Measurements from ENCODE around the gene PWWP2B.

Gene PWWP2B

DNA sequence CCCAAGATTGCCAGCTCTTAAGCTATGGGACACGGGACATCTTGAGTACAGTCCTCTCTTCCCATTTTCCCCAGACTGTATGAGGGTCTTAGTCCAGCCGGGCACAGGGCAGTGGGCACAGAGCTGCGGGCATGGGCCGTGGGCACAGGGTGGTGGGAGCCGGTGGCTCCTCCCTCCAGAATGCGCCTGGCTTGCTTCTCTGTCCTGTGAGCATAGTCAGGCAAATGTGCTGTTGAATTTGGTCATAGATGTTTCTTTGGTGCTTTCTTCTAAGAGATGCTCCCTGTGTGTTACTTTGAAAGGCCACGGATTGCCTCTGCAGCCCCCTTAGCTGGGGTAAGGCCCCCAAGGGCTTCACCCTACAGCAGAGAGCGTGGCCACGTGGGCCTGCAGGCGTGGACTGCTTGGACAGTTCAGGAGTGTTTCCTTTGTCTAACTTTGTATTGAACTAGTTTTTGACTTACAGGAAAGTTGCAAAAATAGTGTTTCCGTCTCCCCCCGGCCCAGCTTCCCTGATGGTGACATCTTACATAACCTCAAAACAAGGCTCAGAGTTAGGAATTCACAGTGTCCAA is 40.3 kb upstream of the PWWP2B start:
- no peak overlapping the region for H2AFZ ChIP-seq (ENCODE audit: low read depth, low read length)
- H3K27me3 ChIP-seq (ENCODE audit: insufficient read depth, low read length) = no peaks in the 10 kb centered on the region
- peaks cover 2% of the 10 kb centered on the region for H3K36me3 ChIP-seq (ENCODE audit: insufficient read depth, low read length)
- H3K4me3 ChIP-seq (ENCODE audit: low read length) = no peak overlapping the region
- H3K9me3 ChIP-seq (ENCODE audit: low read length) = no peaks in the 10 kb centered on the region
- H3K4me1 ChIP-seq (ENCODE audit: insufficient read depth, low read length) = no peaks in the 10 kb centered on the region

DNA sequence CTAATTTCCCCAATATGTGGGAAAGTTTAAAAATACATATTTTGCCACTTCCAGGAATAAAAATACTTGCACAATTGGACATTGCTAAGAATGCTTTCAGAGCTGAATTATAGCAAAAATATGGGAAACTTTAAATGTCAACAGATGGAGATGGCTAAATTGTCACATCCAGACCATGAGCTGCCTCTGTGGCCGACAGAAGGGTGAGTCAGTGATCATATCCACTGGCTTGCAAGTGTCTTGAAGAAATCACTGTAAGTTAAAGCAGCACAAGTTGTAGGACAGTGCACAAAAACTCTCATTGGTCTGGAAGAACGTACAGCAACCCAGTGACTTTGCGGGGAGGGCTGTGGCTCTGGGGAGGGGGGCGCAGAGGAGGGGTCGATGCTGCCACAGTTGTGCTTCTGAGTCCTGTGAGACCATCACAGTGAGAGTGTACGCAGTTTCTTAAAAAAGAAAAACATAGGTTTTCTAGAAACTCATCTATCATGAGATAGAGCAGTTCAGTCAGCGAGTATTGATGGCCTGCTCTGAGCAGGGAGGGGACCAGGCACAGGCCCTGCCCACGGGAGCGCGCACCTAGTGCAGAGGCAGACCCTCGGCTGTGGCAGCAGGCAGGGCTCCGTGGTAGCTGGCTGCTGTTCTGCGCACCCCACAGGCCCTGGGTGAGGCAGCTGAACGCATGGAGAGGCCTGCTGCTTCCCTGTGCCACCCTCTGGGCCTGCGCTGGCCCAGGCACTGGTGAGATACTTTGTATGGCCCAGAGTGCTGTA is 39.5 kb upstream of the PWWP2B start:
- H2AFZ ChIP-seq (ENCODE audit: low read depth, low read length) = no peak overlapping the region
- H3K27me3 ChIP-seq (ENCODE audit: insufficient read depth, low read length) = no peaks in the 10 kb centered on the region
- H3K4me3 ChIP-seq (ENCODE audit: low read length) = no peak overlapping the region
- no peaks in the 10 kb centered on the region for H3K9me3 ChIP-seq (ENCODE audit: low read length)
- H3K36me3 ChIP-seq (ENCODE audit: insufficient read depth, low read length) = peaks cover 7% of the 10 kb centered on the region
- no peaks in the 10 kb centered on the region for H3K4me1 ChIP-seq (ENCODE audit: insufficient read depth, low read length)

DNA sequence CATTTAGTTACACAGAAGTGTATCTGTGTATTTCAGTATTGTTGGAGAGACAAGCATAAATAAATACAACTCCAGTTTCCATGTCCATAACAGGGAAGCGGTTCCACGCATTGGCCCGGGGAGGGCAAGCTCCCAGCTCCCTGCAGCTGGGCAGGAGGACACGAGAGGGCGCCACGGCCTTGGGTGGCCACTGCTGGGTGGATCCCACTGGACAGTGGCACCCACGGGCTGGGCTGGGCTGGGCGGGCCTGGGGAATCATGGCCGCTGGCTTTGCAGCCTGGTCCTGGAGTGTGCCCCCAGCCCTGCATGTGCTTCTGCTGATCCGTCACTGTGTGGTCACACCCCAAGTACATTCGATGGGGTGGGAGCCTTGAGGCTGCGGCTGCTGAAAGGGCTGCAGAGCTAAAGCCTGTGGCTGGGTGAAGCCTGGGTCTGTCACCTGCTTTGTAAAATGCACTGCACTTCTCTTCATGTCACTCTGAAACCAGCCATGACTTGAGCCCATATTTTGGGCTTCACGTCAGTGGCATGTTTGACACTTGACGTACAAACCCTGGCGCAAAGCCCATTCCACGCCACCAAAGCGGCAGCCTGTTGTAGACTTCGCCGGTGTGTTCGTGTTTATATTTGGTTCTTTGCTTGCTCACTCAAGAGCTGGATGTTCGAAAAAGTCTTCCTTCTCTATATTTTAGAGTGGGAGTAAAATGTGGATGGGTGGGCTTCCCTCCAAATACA is 37.5 kb upstream of the PWWP2B start:
- no peaks in the 10 kb centered on the region for H3K9me3 ChIP-seq (ENCODE audit: low read length)
- no peaks in the 10 kb centered on the region for H3K4me1 ChIP-seq (ENCODE audit: insufficient read depth, low read length)
- peaks cover 10% of the 10 kb centered on the region for H3K36me3 ChIP-seq (ENCODE audit: insufficient read depth, low read length)
- H3K27me3 ChIP-seq (ENCODE audit: insufficient read depth, low read length) = no peaks in the 10 kb centered on the region
- no peak overlapping the region for H3K4me3 ChIP-seq (ENCODE audit: low read length)
- no peak overlapping the region for H2AFZ ChIP-seq (ENCODE audit: low read depth, low read length)

DNA sequence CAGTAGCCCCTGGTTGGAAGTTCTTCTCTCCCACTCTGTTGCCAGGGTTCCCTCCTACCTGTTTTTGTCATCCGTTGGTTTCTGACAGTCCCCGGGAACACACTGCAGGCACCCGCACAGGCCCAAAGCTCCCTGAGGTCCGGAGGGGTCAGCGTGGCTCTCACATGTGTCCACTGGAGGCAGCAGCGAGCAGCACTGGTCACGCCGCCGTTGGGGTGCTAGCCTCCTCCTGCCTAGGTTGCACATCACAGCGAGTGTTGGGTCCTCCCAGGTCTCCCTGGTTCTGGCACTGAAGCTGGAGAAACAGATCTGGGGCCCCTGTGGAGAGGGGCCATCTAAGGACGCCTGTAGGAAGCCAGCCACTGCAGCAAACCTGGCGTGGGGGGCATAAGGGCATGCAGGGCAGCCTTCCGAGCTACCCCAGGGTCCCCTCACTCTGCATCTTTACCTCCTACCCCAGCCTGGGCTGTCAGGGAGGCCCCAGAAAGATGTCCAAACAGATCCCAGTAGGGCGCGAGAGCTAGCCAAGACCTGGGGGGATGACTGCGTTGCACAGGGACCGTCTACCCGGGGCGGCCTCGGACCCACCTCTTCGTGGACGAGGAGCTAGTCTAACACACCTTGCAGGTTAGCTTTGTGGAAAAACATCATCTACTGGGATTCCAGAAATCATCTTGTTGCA is 36.1 kb upstream of the PWWP2B start:
- H3K4me3 ChIP-seq (ENCODE audit: low read length) = no peak overlapping the region
- peaks cover 12% of the 10 kb centered on the region for H3K36me3 ChIP-seq (ENCODE audit: insufficient read depth, low read length)
- no peaks in the 10 kb centered on the region for H3K27me3 ChIP-seq (ENCODE audit: insufficient read depth, low read length)
- H2AFZ ChIP-seq (ENCODE audit: low read depth, low read length) = no peak overlapping the region
- H3K9me3 ChIP-seq (ENCODE audit: low read length) = no peaks in the 10 kb centered on the region
- H3K4me1 ChIP-seq (ENCODE audit: insufficient read depth, low read length) = no peaks in the 10 kb centered on the region

DNA sequence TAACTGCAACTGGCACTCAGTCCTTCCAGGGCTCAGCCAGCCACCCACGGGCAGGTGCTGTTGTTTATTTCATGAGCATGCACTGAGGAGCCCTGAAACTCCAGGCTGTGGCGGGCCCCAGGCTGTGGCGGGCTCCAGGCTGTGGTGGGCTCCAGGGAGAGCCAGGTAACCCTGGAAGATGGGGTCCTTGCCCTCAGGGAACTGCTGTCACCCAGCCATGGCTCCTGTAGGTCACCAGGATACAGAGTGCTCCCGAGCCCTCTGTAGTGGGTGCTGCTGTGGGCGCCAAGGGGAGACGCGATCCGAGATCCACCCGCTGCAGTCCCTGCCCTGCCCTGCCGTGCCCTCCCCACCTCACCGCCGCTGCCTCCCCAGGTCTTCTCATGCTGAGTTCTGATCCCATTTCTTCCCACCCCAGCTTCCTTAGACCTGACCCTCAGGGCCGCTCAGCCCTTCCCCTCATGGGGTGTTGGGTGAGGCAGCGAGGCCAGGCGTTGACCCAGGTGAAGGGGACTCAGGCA is 35.4 kb upstream of the PWWP2B start:
- no peaks in the 10 kb centered on the region for H3K9me3 ChIP-seq (ENCODE audit: low read length)
- no peaks in the 10 kb centered on the region for H3K27me3 ChIP-seq (ENCODE audit: insufficient read depth, low read length)
- H3K4me1 ChIP-seq (ENCODE audit: insufficient read depth, low read length) = no peaks in the 10 kb centered on the region
- no peak overlapping the region for H2AFZ ChIP-seq (ENCODE audit: low read depth, low read length)
- peaks cover 19% of the 10 kb centered on the region for H3K36me3 ChIP-seq (ENCODE audit: insufficient read depth, low read length)
- H3K4me3 ChIP-seq (ENCODE audit: low read length) = no peak overlapping the region

DNA sequence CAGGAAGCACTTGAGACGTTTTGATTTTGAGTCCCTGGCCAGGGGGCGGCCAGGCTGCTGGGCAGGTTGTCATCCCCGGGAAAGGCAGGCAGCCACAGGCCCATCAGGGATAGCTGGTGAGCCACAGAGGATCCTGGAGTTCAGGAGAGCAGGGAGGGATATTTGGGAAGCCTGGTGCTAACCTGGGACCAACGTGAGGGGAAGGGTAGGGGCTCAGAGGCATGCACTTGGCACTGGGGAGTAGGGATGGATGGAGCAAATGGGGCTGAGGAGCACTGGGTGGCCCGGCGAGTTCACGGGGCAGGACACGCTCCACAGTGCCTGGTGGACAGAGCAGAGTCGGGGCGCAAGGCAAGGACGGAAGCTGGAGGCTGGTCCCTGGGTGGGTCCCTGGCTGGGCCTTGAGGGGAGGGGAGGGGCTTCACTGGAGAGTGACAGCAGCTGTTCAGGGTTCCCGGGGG is 34.8 kb upstream of the PWWP2B start:
- Histone ChIP-seq H3K36me3 (ENCODE audit: insufficient read depth, low read length) (peaks cover 24% of the 10 kb centered on the region), H3K27me3 (ENCODE audit: insufficient read depth, low read length) (no peaks in the 10 kb centered on the region), H3K9me3 (ENCODE audit: low read length) (no peaks in the 10 kb centered on the region), H2AFZ (ENCODE audit: low read depth, low read length) (no peak overlapping the region), H3K4me3 (ENCODE audit: low read length) (no peak overlapping the region), H3K4me1 (ENCODE audit: insufficient read depth, low read length) (no peaks in the 10 kb centered on the region)

DNA sequence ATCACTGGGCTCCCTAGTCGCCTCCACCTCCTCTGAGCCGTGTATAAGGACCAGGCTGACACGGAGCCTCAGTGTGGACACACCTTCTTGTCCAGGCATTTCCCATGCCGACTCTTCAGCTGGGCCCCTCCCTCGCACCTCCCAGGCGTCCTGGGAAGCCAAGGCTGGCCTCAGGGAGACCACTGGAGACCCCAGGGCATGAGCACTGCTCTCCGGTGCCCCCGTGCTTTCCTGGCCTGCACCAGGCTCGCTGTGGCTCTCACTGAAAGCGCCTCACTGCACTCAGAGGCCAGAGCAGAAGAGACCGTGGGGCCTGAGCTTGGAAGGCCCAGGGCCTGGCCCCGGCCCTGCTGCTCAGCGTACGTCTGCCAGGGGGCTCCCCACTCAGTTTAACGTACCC is 33.6 kb upstream of the PWWP2B start:
- no peak overlapping the region for H3K4me3 ChIP-seq (ENCODE audit: low read length)
- no peaks in the 10 kb centered on the region for H3K4me1 ChIP-seq (ENCODE audit: insufficient read depth, low read length)
- no peak overlapping the region for H2AFZ ChIP-seq (ENCODE audit: low read depth, low read length)
- no peaks in the 10 kb centered on the region for H3K27me3 ChIP-seq (ENCODE audit: insufficient read depth, low read length)
- no peaks in the 10 kb centered on the region for H3K9me3 ChIP-seq (ENCODE audit: low read length)
- peaks cover 24% of the 10 kb centered on the region for H3K36me3 ChIP-seq (ENCODE audit: insufficient read depth, low read length)

DNA sequence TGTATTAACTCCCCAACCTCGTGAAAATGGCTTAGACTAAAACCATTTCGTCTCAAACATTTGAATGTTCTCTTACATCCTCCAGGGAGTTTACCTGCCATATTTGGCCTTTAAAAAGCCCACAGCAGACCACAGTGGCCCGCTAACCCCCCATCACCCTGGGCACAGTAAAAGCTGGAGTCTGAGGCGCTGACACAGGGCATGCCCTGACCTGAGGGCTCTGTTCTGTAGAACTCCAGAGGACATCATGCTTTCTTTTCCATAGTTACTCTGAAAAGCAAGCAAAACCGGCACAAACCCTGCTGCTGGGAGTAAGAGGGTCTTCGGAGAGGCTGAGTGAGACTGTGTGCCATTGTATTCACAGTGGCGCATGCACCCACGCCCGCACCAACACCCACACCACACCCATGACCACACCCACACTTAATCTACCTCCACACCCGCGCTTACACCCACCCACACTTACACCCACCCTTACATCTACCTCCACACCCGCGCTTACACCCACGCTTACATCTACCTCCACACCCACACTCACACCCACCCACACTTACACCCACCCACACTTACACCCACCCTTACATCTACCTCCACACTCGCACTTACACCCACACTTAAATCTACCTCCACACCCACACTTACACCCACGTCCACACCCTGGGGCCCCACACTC is 32.9 kb upstream of the PWWP2B start:
- Histone ChIP-seq H3K9me3 (ENCODE audit: low read length) (no peaks in the 10 kb centered on the region), H3K27me3 (ENCODE audit: insufficient read depth, low read length) (no peaks in the 10 kb centered on the region), H3K4me3 (ENCODE audit: low read length) (no peak overlapping the region), H3K4me1 (ENCODE audit: insufficient read depth, low read length) (no peaks in the 10 kb centered on the region), H3K36me3 (ENCODE audit: insufficient read depth, low read length) (peaks cover 24% of the 10 kb centered on the region), H2AFZ (ENCODE audit: low read depth, low read length) (no peak overlapping the region)

DNA sequence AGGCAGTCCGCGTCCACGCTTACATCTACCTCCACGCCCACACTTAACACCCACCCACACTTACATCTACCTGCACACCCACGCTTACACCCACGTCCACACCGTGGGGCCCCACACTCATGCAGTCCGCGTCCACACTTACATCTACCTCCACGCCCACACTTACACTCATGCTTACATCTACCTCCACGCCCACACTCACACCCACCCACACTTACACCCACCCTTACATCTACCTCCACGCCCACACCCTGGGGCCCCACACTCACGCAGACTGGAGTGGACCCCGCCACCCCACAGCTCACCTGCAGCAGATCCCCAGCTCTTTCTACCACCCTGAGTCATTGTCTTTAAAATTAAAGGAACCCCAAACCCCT is 32.4 kb upstream of the PWWP2B start:
- H3K36me3 ChIP-seq (ENCODE audit: insufficient read depth, low read length) = peaks cover 24% of the 10 kb centered on the region
- no peaks in the 10 kb centered on the region for H3K27me3 ChIP-seq (ENCODE audit: insufficient read depth, low read length)
- H3K9me3 ChIP-seq (ENCODE audit: low read length) = no peaks in the 10 kb centered on the region
- H3K4me1 ChIP-seq (ENCODE audit: insufficient read depth, low read length) = no peaks in the 10 kb centered on the region
- no peak overlapping the region for H3K4me3 ChIP-seq (ENCODE audit: low read length)
- H2AFZ ChIP-seq (ENCODE audit: low read depth, low read length) = no peak overlapping the region

DNA sequence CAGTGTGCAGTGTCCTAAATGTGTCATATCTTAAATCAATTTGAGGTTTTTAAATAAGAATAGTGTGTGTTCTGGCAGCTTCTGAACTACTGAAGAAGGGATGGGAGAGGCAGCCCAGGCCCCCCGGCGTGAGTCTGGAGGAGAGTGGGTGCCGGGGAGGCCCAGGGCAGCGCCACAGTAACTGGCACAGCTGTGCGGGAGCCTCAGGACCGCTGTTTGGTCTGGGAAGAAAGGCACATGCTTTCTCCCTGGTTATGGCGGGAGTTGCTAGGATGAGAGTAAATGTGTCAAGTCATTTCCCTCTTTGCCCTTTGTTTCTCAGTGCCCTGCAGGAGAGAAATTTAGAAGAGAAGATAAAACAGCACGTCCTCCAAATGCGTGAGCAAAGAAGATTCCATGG is 31.9 kb upstream of the PWWP2B start:
- Histone ChIP-seq H3K4me1 (ENCODE audit: insufficient read depth, low read length) (no peaks in the 10 kb centered on the region), H3K27me3 (ENCODE audit: insufficient read depth, low read length) (no peaks in the 10 kb centered on the region), H3K4me3 (ENCODE audit: low read length) (no peak overlapping the region), H3K9me3 (ENCODE audit: low read length) (no peaks in the 10 kb centered on the region), H2AFZ (ENCODE audit: low read depth, low read length) (no peak overlapping the region), H3K36me3 (ENCODE audit: insufficient read depth, low read length) (peaks cover 24% of the 10 kb centered on the region)

DNA sequence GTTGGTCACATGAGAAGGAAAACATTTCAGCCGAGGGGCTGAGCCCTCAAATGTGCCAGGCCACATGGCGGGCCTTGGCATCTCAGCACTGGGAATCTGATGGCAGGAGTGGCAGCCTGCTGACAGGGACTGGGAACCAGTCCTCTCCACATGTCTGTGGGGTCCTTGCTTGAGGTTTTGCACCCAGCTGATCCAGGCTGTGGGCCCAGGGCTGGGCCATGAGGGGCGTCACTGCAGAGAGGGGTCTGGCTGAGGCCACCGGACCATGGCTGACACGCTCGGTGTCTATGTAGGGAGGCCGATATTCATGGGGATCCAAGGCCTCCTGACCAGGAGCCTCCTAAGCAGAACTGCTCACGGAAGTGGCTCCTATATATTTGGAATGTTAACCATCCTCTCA is 31.0 kb upstream of the PWWP2B start:
- H3K36me3 ChIP-seq (ENCODE audit: insufficient read depth, low read length) = peaks cover 24% of the 10 kb centered on the region
- no peaks in the 10 kb centered on the region for H3K9me3 ChIP-seq (ENCODE audit: low read length)
- no peak overlapping the region for H2AFZ ChIP-seq (ENCODE audit: low read depth, low read length)
- no peaks in the 10 kb centered on the region for H3K4me1 ChIP-seq (ENCODE audit: insufficient read depth, low read length)
- H3K27me3 ChIP-seq (ENCODE audit: insufficient read depth, low read length) = no peaks in the 10 kb centered on the region
- no peak overlapping the region for H3K4me3 ChIP-seq (ENCODE audit: low read length)

DNA sequence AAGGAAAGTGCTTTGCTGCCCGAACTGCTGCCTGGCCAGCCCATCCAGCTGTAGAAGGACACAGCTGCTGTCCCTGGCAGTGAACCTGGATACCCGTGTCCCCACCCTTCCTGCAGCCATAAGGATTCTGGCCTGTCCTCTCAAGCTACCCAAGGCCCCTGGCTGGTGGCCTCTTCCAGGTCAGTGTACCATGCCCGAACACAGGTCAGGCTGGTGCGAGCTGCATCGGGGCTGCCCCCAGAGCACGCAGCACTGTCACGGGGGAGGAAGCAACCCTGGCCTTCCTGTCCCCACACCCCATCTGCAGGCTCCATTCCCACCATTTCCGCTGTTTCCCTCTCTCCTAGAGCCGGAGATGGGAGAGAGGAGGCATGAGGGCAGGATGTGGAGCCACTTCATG is 30.5 kb upstream of the PWWP2B start:
- no peak overlapping the region for H2AFZ ChIP-seq (ENCODE audit: low read depth, low read length)
- no peaks in the 10 kb centered on the region for H3K27me3 ChIP-seq (ENCODE audit: insufficient read depth, low read length)
- peaks cover 24% of the 10 kb centered on the region for H3K36me3 ChIP-seq (ENCODE audit: insufficient read depth, low read length)
- H3K4me3 ChIP-seq (ENCODE audit: low read length) = no peak overlapping the region
- H3K9me3 ChIP-seq (ENCODE audit: low read length) = no peaks in the 10 kb centered on the region
- H3K4me1 ChIP-seq (ENCODE audit: insufficient read depth, low read length) = no peaks in the 10 kb centered on the region
